Spinal cord (tissue), 10 donors: ENCODE data around the gene PSMA1. TPM values are rescaled to one million over a fixed set of nuclear protein-coding genes. Genes with fewer than 3 reads are reported as not detected.

Experiments
- DNase-seq, 6 donors: peaks; one replicate each; pipeline versions ENCODE4 v3.0.0 to v3.0.0-alpha.2; 2013 to 2015; ENCODE audit warnings: low spot score in 6 of 6, low read depth in 4 of 6
- H3K27ac ChIP-seq: one replicate; pipeline ENCODE4 v1.5.1; 2013; ENCODE audit warnings: low read depth, low read length, control low read depth
- H3K27me3 ChIP-seq: one replicate; pipeline ENCODE4 v1.6.1; 2013; ENCODE audit warnings: low read length; ENCODE audit not compliant: control insufficient read depth, insufficient read depth
- H3K36me3 ChIP-seq: one replicate; pipeline ENCODE4 v1.6.1; 2013; ENCODE audit warnings: low read length; ENCODE audit not compliant: control insufficient read depth, insufficient read depth
- H3K4me1 ChIP-seq: one replicate; pipeline ENCODE4 v1.6.1; 2013; ENCODE audit warnings: low read length; ENCODE audit not compliant: control insufficient read depth, insufficient read depth
- H3K4me3 ChIP-seq: one replicate; pipeline ENCODE4 v1.5.1; 2013; ENCODE audit warnings: low read depth, low read length, control low read depth
- H3K9me3 ChIP-seq: one replicate; pipeline ENCODE4 v1.6.1; 2013; ENCODE audit warnings: low read length; ENCODE audit not compliant: control insufficient read depth, insufficient read depth
- WGBS: methylation state at CpG from one replicate; pipeline ENCODE4 v1.1.5; 2013; ENCODE audit warnings: missing lambda C conversion rate; ENCODE audit not compliant: insufficient coverage; 5-methylcytosine and 5-hydroxymethylcytosine counted together
- polyA plus RNA-seq, 2 donors: library from polyadenylated mRNA; unstranded; fragments of 120-200 nt; gene quantifications; one replicate each; pipeline ENCODE4 v1.2.1, GENCODE V29; 2013; ENCODE audit not compliant: insufficient read length in 2 of 2
- small RNA-seq: library from RNA; depleted of rRNA; stranded (forward); fragments of <200 nt; gene quantifications from one replicate; pipeline ENCODE3, GENCODE V24; 2014; ENCODE audit warnings: low replicate concordance
- total RNA-seq, 2 donors: library from RNA; depleted of rRNA in 1 of 2; stranded (reverse); fragments of 120-200 nt in 1 of 2; fragments of >200 nt in 1 of 2; gene quantifications; one replicate each; pipeline versions ENCODE4 v1.2.3 to v1.2.4, GENCODE V29; 2013 to 2014
- donor health status: healthy.

The PSMA1 gene
- total and polyA plus RNA-seq, 4 donors: 135 to 157 (median 149) TPM

- Histone ChIP-seq H3K27me3 (no peaks in the 10 kb centered on the region), H3K36me3 (peaks cover 32% of the 10 kb centered on the region), H3K4me1 (no peaks in the 10 kb centered on the region), H3K4me3 (no peak overlapping the region), H3K27ac (no peak overlapping the region), H3K9me3 (no peaks in the 10 kb centered on the region)
- DNase-seq: no peak
Observed at GRCh38 chr11:14460147-14460546, 60.0 kb downstream of the PSMA1 start.

- no peaks in the 10 kb centered on the region for H3K27me3 ChIP-seq
- peaks cover 21% of the 10 kb centered on the region for H3K36me3 ChIP-seq
- H3K4me3 ChIP-seq: no peak overlapping the region
- no peak for DNase-seq
- WGBS: 100% methylated on average over 1 of the region's 3 CpGs
- no peaks in the 10 kb centered on the region for H3K4me1 ChIP-seq
- H3K27ac ChIP-seq: no peak overlapping the region
- H3K9me3 ChIP-seq: no peaks in the 10 kb centered on the region
Observed at GRCh38 chr11:14458377-14458776, 61.8 kb downstream of the PSMA1 start.

- no peak overlapping the region for H3K27ac ChIP-seq
- no peak overlapping the region for H3K4me3 ChIP-seq
- H3K27me3 ChIP-seq: no peaks in the 10 kb centered on the region
- H3K36me3 ChIP-seq: peaks cover 18% of the 10 kb centered on the region
- H3K4me1 ChIP-seq: no peaks in the 10 kb centered on the region
- no peak for DNase-seq
- no peaks in the 10 kb centered on the region for H3K9me3 ChIP-seq
- 89% methylated on average over 2 of the region's 3 CpGs for WGBS
Observed at GRCh38 chr11:14455648-14456430, 64.3 kb downstream of the PSMA1 start.

Small RNAs within 50 kb of the gene (small RNA-seq; reads per million reads assigned to genes)
- gene RNU7-49P: not detected

Other genes starting within 250 kb of the PSMA1 start
- 10 to 100 TPM; 51.1 to 56.2 TPM for gene RRAS2, start 161.2 kb downstream of the PSMA1 start, total RNA-seq
- gene RRAS2, start 161.2 kb downstream of the PSMA1 start, polyA plus RNA-seq: 10 to 100 TPM; 44.0 to 55.4 TPM
- 100 to 1,000 TPM; 155 to 167 TPM for gene COPB1, start 20.6 kb downstream of the PSMA1 start, total RNA-seq
- 10 to 100 TPM; 73.1 to 77.6 TPM for gene COPB1, start 20.6 kb downstream of the PSMA1 start, polyA plus RNA-seq
- gene PDE3B, start 123.4 kb upstream of the PSMA1 start, total RNA-seq: 10 to 100 TPM in 1 of 2 donors, 1 to 10 TPM in 1; 9.8 to 37.7 TPM
- gene PDE3B, start 123.4 kb upstream of the PSMA1 start, polyA plus RNA-seq: 10 to 100 TPM; 12.8 to 16.5 TPM